NT2/D1 (cell line): ENCODE measurements around the gene EEFSEC.

Experiments
- DNase-seq: peaks from one replicate; pipeline ENCODE4 v3.0.0-alpha.2; 2011; ENCODE audit warnings: low read depth, low spot score
- H3K27me3 ChIP-seq: 2 replicates; pipeline ENCODE4 v1.6.0; 2011; ENCODE audit warnings: mild to moderate bottlenecking; ENCODE audit not compliant: insufficient read length, insufficient read depth
- H3K36me3 ChIP-seq: 2 replicates; pipeline ENCODE4 v1.6.1; 2011; ENCODE audit warnings: mild to moderate bottlenecking, low read length, mixed read lengths; ENCODE audit not compliant: insufficient read depth, insufficient read length
- H3K4me1 ChIP-seq: 2 replicates; pipeline ENCODE4 v1.5.1; 2011; ENCODE audit not compliant: insufficient read depth, insufficient read length
- H3K4me3 ChIP-seq: 2 replicates; pipeline ENCODE4 v1.5.1; 2011; ENCODE audit warnings: low read depth; ENCODE audit not compliant: insufficient read length
- H3K9ac ChIP-seq: 2 replicates; pipeline ENCODE4 v1.6.0; 2011; ENCODE audit warnings: low read depth; ENCODE audit not compliant: insufficient read length
- H3K9me3 ChIP-seq: 2 replicates; pipeline ENCODE4 v1.5.1; 2011; ENCODE audit warnings: mild to moderate bottlenecking, low read length; ENCODE audit not compliant: insufficient read depth
- SUZ12 ChIP-seq: IDR thresholded peaks from 2 replicates; pipeline ENCODE4 v1.6.1; 2011; ENCODE audit not compliant: insufficient read length, insufficient read depth; ENCODE audit errors: extremely low read depth
- YY1 ChIP-seq: IDR thresholded peaks from 2 replicates; pipeline ENCODE4 v1.6.1; 2011; ENCODE audit not compliant: insufficient read length, insufficient read depth
- ZNF274 ChIP-seq: IDR thresholded peaks from 2 replicates; pipeline ENCODE4 v1.6.1; 2011; ENCODE audit warnings: mild to moderate bottlenecking, low read depth, low read length

The EEFSEC gene

GRCh38 chr3:128207951-128208350 lies 54.7 kb downstream of the EEFSEC start:
- DNase-seq: no peak
- Histone ChIP-seq H3K4me1 (peaks cover 4% of the 10 kb centered on the region), H3K4me3 (no peak overlapping the region), H3K9ac (no peak overlapping the region), H3K27me3 (no peaks in the 10 kb centered on the region), H3K9me3 (no peaks in the 10 kb centered on the region), H3K36me3 (no peaks in the 10 kb centered on the region)
- TF ChIP-seq ZNF274 (no peak), YY1 (no peak), SUZ12 (no peak)

GRCh38 chr3:128210711-128211110 lies 57.4 kb downstream of the EEFSEC start:
- TF ChIP-seq ZNF274: no peak
- no peak for TF ChIP-seq SUZ12
- H3K27me3 ChIP-seq: no peaks in the 10 kb centered on the region
- no peak for DNase-seq
- H3K9me3 ChIP-seq: no peaks in the 10 kb centered on the region
- no peak overlapping the region for H3K4me3 ChIP-seq
- H3K36me3 ChIP-seq: no peaks in the 10 kb centered on the region
- H3K9ac ChIP-seq: no peak overlapping the region
- H3K4me1 ChIP-seq: no peaks in the 10 kb centered on the region

GRCh38 chr3:128214056-128214455 lies 60.8 kb downstream of the EEFSEC start:
- Histone ChIP-seq H3K9ac (no peak overlapping the region), H3K27me3 (no peaks in the 10 kb centered on the region), H3K9me3 (no peaks in the 10 kb centered on the region), H3K36me3 (peaks cover 3% of the 10 kb centered on the region), H3K4me3 (no peak overlapping the region), H3K4me1 (no peaks in the 10 kb centered on the region)
- no peak for TF ChIP-seq YY1
- no peak for TF ChIP-seq SUZ12
- no peak for TF ChIP-seq ZNF274
- no peak for DNase-seq

GRCh38 chr3:128215290-128215689 lies 62.0 kb downstream of the EEFSEC start:
- TF ChIP-seq SUZ12 (no peak), ZNF274 (no peak), YY1 (no peak)
- no peaks in the 10 kb centered on the region for H3K4me1 ChIP-seq
- H3K36me3 ChIP-seq: peaks cover 4% of the 10 kb centered on the region

GRCh38 chr3:128215800-128216495 lies 62.7 kb downstream of the EEFSEC start:
- Histone ChIP-seq H3K9me3 (no peaks in the 10 kb centered on the region; the same call in 1 of the 2 replicates), H3K36me3 (peaks cover 7% of the 10 kb centered on the region), H3K4me1 (no peaks in the 10 kb centered on the region), H3K27me3 (no peaks in the 10 kb centered on the region), H3K9ac (no peak overlapping the region), H3K4me3 (no peak overlapping the region)
- TF ChIP-seq SUZ12 (no peak), ZNF274 (no peak), YY1 (no peak)
- DNase-seq: peak; percentile 32

More at GRCh38 chr3:128215290-128215689, 62.0 kb downstream of the EEFSEC start:
- H3K27me3 ChIP-seq: no peaks in the 10 kb centered on the region
- no peaks in the 10 kb centered on the region for H3K9me3 ChIP-seq
- DNase-seq: no peak
- no peak overlapping the region for H3K4me3 ChIP-seq
- no peak overlapping the region for H3K9ac ChIP-seq

GRCh38 chr3:128217702-128218547 lies 64.6 kb downstream of the EEFSEC start:
- Histone ChIP-seq H3K9me3 (peaks cover 18% of the 10 kb centered on the region), H3K4me3 (no peak overlapping the region), H3K4me1 (no peaks in the 10 kb centered on the region), H3K36me3 (peaks cover 7% of the 10 kb centered on the region), H3K27me3 (no peaks in the 10 kb centered on the region), H3K9ac (no peak overlapping the region)
- no peak for DNase-seq
- no peak for TF ChIP-seq YY1
- no peak for TF ChIP-seq ZNF274
- no peak for TF ChIP-seq SUZ12

GRCh38 chr3:128218548-128219257 lies 65.4 kb downstream of the EEFSEC start:
- TF ChIP-seq SUZ12 (no peak), YY1 (no peak), ZNF274 (no peak)
- no peaks in the 10 kb centered on the region for H3K4me1 ChIP-seq
- DNase-seq: no peak
- H3K9me3 ChIP-seq: peaks cover 26% of the 10 kb centered on the region
- peaks cover 7% of the 10 kb centered on the region for H3K36me3 ChIP-seq
- H3K9ac ChIP-seq: no peak overlapping the region
- no peaks in the 10 kb centered on the region for H3K27me3 ChIP-seq
- no peak overlapping the region for H3K4me3 ChIP-seq
